H1 (cell line): Measurements from ENCODE around the gene ANKS1B. TPM values are rescaled to one million over a fixed set of nuclear protein-coding genes. Genes with fewer than 3 reads are reported as not detected.

Experiments used
- CTCF ChIA-PET: fragments of 300-600 bp; sonication (Branson Sonifier 250); formaldehyde crosslinking; loops from one replicate; lab custom pipeline; 2021; ENCODE audit not compliant: partially characterized antibody; lab: Charles Lee
- POLR2A ChIA-PET: fragments of 300-600 bp; sonication (Branson Sonifier 250); formaldehyde crosslinking; loops from one replicate; lab custom pipeline; 2021; ENCODE audit warnings: inconsistent platforms; ENCODE audit not compliant: partially characterized antibody; lab: Charles Lee
- DNase-seq, 2 experiments: peaks; one replicate each; pipeline versions ENCODE4 v3.0.0 to v3.0.0-alpha.2; 2010 to 2022; ENCODE audit warnings: low spot score in 2 of 2, low read depth in 1 of 2, mixed read lengths in 1 of 2
- FAIRE-seq: peaks from 2 replicates; lab custom pipeline; 2011; peaks lifted over from hg19 to GRCh38; lab: Jason Lieb, UNC
- H2AFZ ChIP-seq: 2 replicates; pipeline ENCODE4 v1.8.1; 2012; ENCODE audit warnings: low read length, inconsistent platforms
- H2AK5ac ChIP-seq: 2 replicates; pipeline ENCODE4 v1.6.1; 2013; ENCODE audit warnings: low read depth, low read length
- H2BK120ac ChIP-seq: replicated peaks from 2 replicates; pipeline ENCODE3; 2013; ENCODE audit warnings: low read depth, low read length, inconsistent platforms
- H2BK12ac ChIP-seq: 2 replicates; pipeline ENCODE4 v1.6.1; 2013; ENCODE audit warnings: low read depth, low read length
- H2BK15ac ChIP-seq: 2 replicates; pipeline ENCODE4 v1.6.1; 2013; ENCODE audit warnings: low read length
- H2BK20ac ChIP-seq: 2 replicates; pipeline ENCODE4 v1.6.1; 2013; ENCODE audit warnings: low read length
- H2BK5ac ChIP-seq: 2 replicates; pipeline ENCODE4 v1.6.1; 2013; ENCODE audit warnings: low read depth, low read length
- H3K14ac ChIP-seq: 2 replicates; pipeline ENCODE4 v1.6.1; 2013; ENCODE audit warnings: inconsistent platforms; ENCODE audit not compliant: insufficient read length
- H3K18ac ChIP-seq: 2 replicates; pipeline ENCODE4 v1.6.1; 2013; ENCODE audit warnings: low read length; ENCODE audit errors: extremely low read depth
- H3K23ac ChIP-seq: 2 replicates; pipeline ENCODE4 v1.6.1; 2013; ENCODE audit warnings: inconsistent platforms; ENCODE audit not compliant: insufficient read length
- H3K23me2 ChIP-seq: 2 replicates; pipeline ENCODE4 v1.6.1; 2013; ENCODE audit warnings: low read depth, low read length
- H3K27ac ChIP-seq: 2 replicates; pipeline ENCODE4 v1.6.1; 2011; ENCODE audit warnings: low read depth, low read length, inconsistent platforms
- H3K27me3 ChIP-seq, 4 experiments: replicated peaks in 1 of 4; 1 replicate in 1 of 4; 2 replicates in 3 of 4; pipeline versions ENCODE4 v1.6.1 to v1.8.1; 2011 to 2013; ENCODE audit warnings: low read length in 3 of 4, mild to moderate bottlenecking in 3 of 4, inconsistent platforms in 2 of 4, mixed read lengths in 2 of 4, moderate library complexity in 1 of 4; ENCODE audit not compliant: control insufficient read depth in 3 of 4, insufficient read depth in 3 of 4; ENCODE audit errors: extremely low read depth in 1 of 4
- H3K36me3 ChIP-seq, 4 experiments: 2 replicates each; pipeline versions ENCODE4 v1.6.1 to v1.8.1; 2011 to 2013; ENCODE audit warnings: mild to moderate bottlenecking in 4 of 4, low read length in 3 of 4, moderate library complexity in 2 of 4, control low read depth in 1 of 4, inconsistent platforms in 1 of 4; ENCODE audit not compliant: insufficient read depth in 4 of 4, control insufficient read depth in 2 of 4
- H3K4ac ChIP-seq: replicated peaks from 2 replicates; pipeline ENCODE3; 2013; ENCODE audit warnings: low read length, low read depth, mixed read lengths, inconsistent platforms; ENCODE audit not compliant: insufficient read length
- H3K4me1 ChIP-seq, 4 experiments: replicated peaks in 1 of 4; 1 replicate in 1 of 4; 2 replicates in 3 of 4; pipeline versions ENCODE4 v1.6.1 to v1.8.1; 2011 to 2013; ENCODE audit warnings: low read length in 3 of 4, inconsistent platforms in 2 of 4, mixed read lengths in 1 of 4; ENCODE audit not compliant: insufficient read depth in 4 of 4, control insufficient read depth in 3 of 4
- H3K4me2 ChIP-seq, 2 experiments: 2 replicates each; pipeline versions ENCODE4 v1.6.1 to v1.8.1; 2011 to 2013; ENCODE audit warnings: low read depth in 2 of 2, low read length in 2 of 2, control low read depth in 1 of 2, inconsistent platforms in 1 of 2, mild to moderate bottlenecking in 1 of 2; ENCODE audit not compliant: insufficient read depth in 1 of 2
- H3K4me3 ChIP-seq, 4 experiments: fragments of 200-600, 300-600 bp in 1 of 4; sonication (generic), shearing (Covaris generic), sonication (Bioruptor Twin) in 1 of 4; 2 replicates each; pipeline versions ENCODE4 v1.5.1 to v1.8.1; 2011 to 2016; ENCODE audit warnings: low read length in 4 of 4, low read depth in 3 of 4, control low read depth in 2 of 4, inconsistent platforms in 2 of 4, mild to moderate bottlenecking in 2 of 4, mixed read lengths in 1 of 4, moderate library complexity in 1 of 4; ENCODE audit not compliant: insufficient read depth in 2 of 4; ENCODE audit errors: extremely low read depth in 1 of 4
- H3K56ac ChIP-seq: replicated peaks from 2 replicates; pipeline ENCODE3; 2013; ENCODE audit warnings: low read depth, mild to moderate bottlenecking, mixed read lengths, low read length, inconsistent platforms; ENCODE audit not compliant: insufficient read length
- H3K79me1 ChIP-seq: 2 replicates; pipeline ENCODE4 v1.6.1; 2013; ENCODE audit warnings: low read depth, low read length, control low read depth
- H3K79me2 ChIP-seq, 2 experiments: 2 replicates each; pipeline versions ENCODE4 v1.6.1 to v1.8.1; 2012 to 2013; ENCODE audit warnings: low read length in 2 of 2, mild to moderate bottlenecking in 2 of 2, inconsistent platforms in 1 of 2; ENCODE audit not compliant: insufficient read depth in 2 of 2, control insufficient read depth in 1 of 2
- H3K9ac ChIP-seq, 4 experiments: replicated peaks in 1 of 4; 1 replicate in 1 of 4; 2 replicates in 3 of 4; pipeline versions ENCODE4 v1.6.1 to v1.8.1; 2011 to 2013; ENCODE audit warnings: low read depth in 3 of 4, low read length in 3 of 4, control low read depth in 2 of 4, mild to moderate bottlenecking in 2 of 4, moderate library complexity in 2 of 4, inconsistent platforms in 1 of 4; ENCODE audit errors: extremely low read depth in 1 of 4
- H3K9me3 ChIP-seq, 2 experiments: 2 replicates each; pipeline versions ENCODE4 v1.6.1 to v1.8.1; 2012 to 2013; ENCODE audit warnings: mild to moderate bottlenecking in 2 of 2, moderate library complexity in 2 of 2, control low read depth in 1 of 2, inconsistent platforms in 1 of 2, low read depth in 1 of 2, low read length in 1 of 2, mixed read lengths in 1 of 2; ENCODE audit not compliant: insufficient read depth in 2 of 2
- H4K20me1 ChIP-seq, 2 experiments: replicated peaks in 1 of 2; 2 replicates each; pipeline versions ENCODE3 to v1.8.1; 2011 to 2013; ENCODE audit warnings: inconsistent platforms in 2 of 2, low read length in 2 of 2, mild to moderate bottlenecking in 1 of 2; ENCODE audit not compliant: insufficient read depth in 2 of 2, control insufficient read depth in 1 of 2
- H4K5ac ChIP-seq: 2 replicates; pipeline ENCODE4 v1.6.1; 2013; ENCODE audit warnings: low read length, low read depth, mixed read lengths, inconsistent platforms; ENCODE audit not compliant: insufficient read length
- H4K8ac ChIP-seq: 2 replicates; pipeline ENCODE4 v1.8.0; 2013; ENCODE audit warnings: mild to moderate bottlenecking, moderate library complexity, low read length, inconsistent platforms; ENCODE audit not compliant: insufficient read depth; ENCODE audit errors: extremely low read depth
- H4K91ac ChIP-seq: replicated peaks from 2 replicates; pipeline ENCODE3; 2013; ENCODE audit warnings: low read length, mixed read lengths, inconsistent platforms; ENCODE audit not compliant: insufficient read length
- BRCA1 ChIP-seq: IDR thresholded peaks from 2 replicates; pipeline ENCODE4 v1.6.1; 2012; ENCODE audit warnings: low read depth, low read length, improper control_type of control experiment
- CBX8 ChIP-seq: fragments of 300-800, 300-1000 bp; sonication (generic); IDR thresholded peaks from 2 replicates; pipeline ENCODE4 v1.7.1; 2016; ENCODE audit warnings: low read depth, low read length, borderline replicate concordance
- CHD1 ChIP-seq: IDR thresholded peaks from 2 replicates; pipeline ENCODE4 v1.6.1; 2012; ENCODE audit warnings: low read depth, low read length, improper control_type of control experiment
- CTBP2 ChIP-seq: IDR thresholded peaks from 2 replicates; pipeline ENCODE4 v1.7.0; 2011; ENCODE audit warnings: borderline replicate concordance, mild to moderate bottlenecking, moderate library complexity, mixed read lengths, low read length; ENCODE audit not compliant: insufficient read depth, insufficient read length
- EGR1 ChIP-seq: IDR thresholded peaks from 2 replicates; pipeline ENCODE4 v1.6.1; 2011; ENCODE audit warnings: low read depth, low read length, borderline replicate concordance
- EZH2 ChIP-seq: fragments of 200-600 bp; sonication (generic); IDR thresholded peaks from 2 replicates; pipeline ENCODE4 v1.7.1; 2012; ENCODE audit warnings: low read depth, mild to moderate bottlenecking, moderate library complexity, low read length, inconsistent platforms; ENCODE audit not compliant: severe bottlenecking
- GTF2F1 ChIP-seq: IDR thresholded peaks from 2 replicates; pipeline ENCODE4 v1.6.1; 2012; ENCODE audit warnings: low read depth, low read length, improper control_type of control experiment, borderline replicate concordance
- KDM5A ChIP-seq: fragments of 200-600 bp; IDR thresholded peaks from 2 replicates; pipeline ENCODE4 v1.7.1; 2012; ENCODE audit warnings: mild to moderate bottlenecking, low read length, inconsistent platforms, mixed read lengths
- RBBP5 ChIP-seq: IDR thresholded peaks from 2 replicates; pipeline ENCODE4 v1.7.1; 2012; ENCODE audit warnings: low read depth, mild to moderate bottlenecking, inconsistent platforms, low read length, moderate library complexity, borderline replicate concordance
- RFX5 ChIP-seq: IDR thresholded peaks from 2 replicates; pipeline ENCODE4 v1.6.1; 2011; ENCODE audit warnings: low read depth, low read length, improper control_type of control experiment, borderline replicate concordance
- RXRA ChIP-seq: IDR thresholded peaks from 2 replicates; pipeline ENCODE4 v1.6.1; 2011; ENCODE audit warnings: low read depth, mild to moderate bottlenecking, low read length, moderate library complexity; ENCODE audit not compliant: insufficient read depth
- SIRT6 ChIP-seq: IDR thresholded peaks from one replicate; pipeline ENCODE4 v1.7.1; 2012; ENCODE audit warnings: low read length, inconsistent platforms
- YY1 ChIP-seq: IDR thresholded peaks from 2 replicates; pipeline ENCODE4 v1.6.1; 2011; ENCODE audit warnings: low read depth, mild to moderate bottlenecking, low read length
- WGBS, 2 experiments: shearing (Covaris generic) in 1 of 2; methylation state at CpG; one replicate each; pipeline versions ENCODE4 v1.1.6 to v1.1.7; 2013 to 2015; ENCODE audit warnings: low lambda C conversion rate in 2 of 2, mixed read lengths in 2 of 2, inconsistent platforms in 1 of 2, low coverage in 1 of 2, missing lambda C conversion rate in 1 of 2; ENCODE audit not compliant: insufficient replicate concordance in 2 of 2, insufficient coverage in 1 of 2, insufficient read length in 1 of 2; ENCODE audit errors: extremely low coverage in 1 of 2, missing lambda C conversion rate in 1 of 2; 5-methylcytosine and 5-hydroxymethylcytosine counted together
- polyA plus RNA-seq, 7 experiments: library from polyadenylated mRNA; depleted of rRNA in 3 of 7; stranded (reverse) in 5 of 7; unstranded in 2 of 7; fragments of >200 nt in 5 of 7; fragments of 200-250 nt in 2 of 7; gene quantifications; 1 replicate in 5 of 7; 2 replicates in 1 of 7; 4 replicates in 1 of 7; pipeline versions ENCODE4 v1.2.1 to v1.2.3, GENCODE V29; 2011 to 2013; ENCODE audit warnings: missing spikeins in 2 of 7, mixed read lengths in 2 of 7
- total RNA-seq: library from RNA; stranded (reverse); fragmentation: NEBNext Ultra II Directional; extraction: Animal tissue kit (Norgen Biotek cat#: 25700); gene quantifications from 2 replicates; pipeline ENCODE4 v1.2.1, GENCODE V29; 2021
- TF ChIP-seq, protein P1 (sequence below): IDR thresholded peaks from 2 replicates; pipeline ENCODE4 v1.6.1; 2012; ENCODE audit warnings: inconsistent platforms

ANKS1B gene
- total and polyA plus RNA-seq, 2 of the 8 experiments (the other 6 are each of a cell fraction or from before 2014, with no cell fraction given): 2.7 to 6.1 TPM

DNA sequence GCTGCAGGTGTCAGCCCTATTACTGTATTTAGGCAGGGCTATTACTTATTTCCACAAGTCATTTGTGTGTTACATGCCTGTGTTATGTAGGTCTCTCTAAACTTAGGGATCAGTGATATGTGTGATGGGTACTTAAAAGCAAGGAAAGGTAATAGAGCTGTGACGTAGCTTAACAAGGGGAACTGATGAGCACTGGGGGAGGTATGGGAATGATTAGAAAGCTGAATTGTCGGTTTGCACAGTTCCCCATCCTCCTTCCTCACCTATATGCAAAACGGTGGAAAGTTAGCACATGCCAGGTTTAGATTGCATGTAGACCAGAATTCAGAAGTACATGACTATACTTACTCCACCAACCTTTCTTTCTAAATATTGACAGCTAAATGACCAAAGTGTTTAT is 831.4 kb downstream of the ANKS1B start:
- H4K91ac ChIP-seq: no peak overlapping the region
- no peak overlapping the region for H3K18ac ChIP-seq
- no peak overlapping the region for H3K56ac ChIP-seq
- no peaks in the 10 kb centered on the region for H4K20me1 ChIP-seq
- H3K14ac ChIP-seq: no peak overlapping the region
- H3K23ac ChIP-seq: no peak overlapping the region
- H2BK20ac ChIP-seq: no peak overlapping the region
- no peak overlapping the region for H2BK120ac ChIP-seq
- no peak for DNase-seq
- H3K4me3 ChIP-seq: no peak overlapping the region
- H3K27me3 ChIP-seq: no peaks in the 10 kb centered on the region
- H4K8ac ChIP-seq: no peak overlapping the region
- H3K27ac ChIP-seq: no peak overlapping the region
- H2BK12ac ChIP-seq: no peak overlapping the region
- H3K79me2 ChIP-seq: no peaks in the 10 kb centered on the region
- no peak overlapping the region for H3K4me2 ChIP-seq
- FAIRE-seq: no peak
- H2BK15ac ChIP-seq: no peak overlapping the region
- CTCF ChIA-PET: interaction anchor here (0.6 kb wide), 1 partner anchor 110 kb away, joined by 3 read pairs; no protein-coding TSS in a partner anchor
- 75% methylated on average over 3 of the region's 3 CpGs; no CpG with 5 or more reads in 1 of the 2 experiments for WGBS, 2 experiments
- H3K4me1 ChIP-seq: peaks cover 2 to 6% (median 5%) of the 10 kb centered on the region in 4 experiments; a peak in 3 of 7 replicates
- no peak overlapping the region for H2AK5ac ChIP-seq
- no peak overlapping the region for H4K5ac ChIP-seq
- no peak overlapping the region for H2AFZ ChIP-seq
- no peaks in the 10 kb centered on the region for H3K36me3 ChIP-seq
- H3K9ac ChIP-seq: no peak overlapping the region
- H3K4ac ChIP-seq: no peak overlapping the region
- POLR2A ChIA-PET: no interaction called here
- no peaks in the 10 kb centered on the region for H3K23me2 ChIP-seq
- no peaks in the 10 kb centered on the region for H3K9me3 ChIP-seq
- H2BK5ac ChIP-seq: no peak overlapping the region
- no peaks in the 10 kb centered on the region for H3K79me1 ChIP-seq
- TF ChIP-seq CBX8 (no peak), CTBP2 (no peak), RBBP5 (no peak), RFX5 (no peak), CHD1 (no peak), EZH2 (no peak), BRCA1 (no peak), KDM5A (no peak), EGR1 (no peak), YY1 (no peak), RXRA (no peak), SIRT6 (no peak), GTF2F1 (no peak)
- TF ChIP-seq, protein P1, sequence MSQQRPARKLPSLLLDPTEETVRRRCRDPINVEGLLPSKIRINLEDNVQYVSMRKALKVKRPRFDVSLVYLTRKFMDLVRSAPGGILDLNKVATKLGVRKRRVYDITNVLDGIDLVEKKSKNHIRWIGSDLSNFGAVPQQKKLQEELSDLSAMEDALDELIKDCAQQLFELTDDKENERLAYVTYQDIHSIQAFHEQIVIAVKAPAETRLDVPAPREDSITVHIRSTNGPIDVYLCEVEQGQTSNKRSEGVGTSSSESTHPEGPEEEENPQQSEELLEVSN: no peak
